ENCODE measurements around the gene SF1.

- TF ChIP-seq EZH2phosphoT487 (IDR thresholded peaks at IDR 0.05; ENCODE audit: borderline replicate concordance, low read depth) (no peak), RCOR1 (IDR thresholded peaks at IDR 0.05; ENCODE audit: low read length) (no peak), MXI1 (IDR thresholded peaks at IDR 0.05; ENCODE audit: low read depth, low read length) (no peak), GABPA (IDR thresholded peaks at IDR 0.05; ENCODE audit: low read depth) (no peak), FOXM1 (IDR thresholded peaks at IDR 0.05; ENCODE audit: low read depth) (no peak)
- TF ChIP-seq, protein P1, sequence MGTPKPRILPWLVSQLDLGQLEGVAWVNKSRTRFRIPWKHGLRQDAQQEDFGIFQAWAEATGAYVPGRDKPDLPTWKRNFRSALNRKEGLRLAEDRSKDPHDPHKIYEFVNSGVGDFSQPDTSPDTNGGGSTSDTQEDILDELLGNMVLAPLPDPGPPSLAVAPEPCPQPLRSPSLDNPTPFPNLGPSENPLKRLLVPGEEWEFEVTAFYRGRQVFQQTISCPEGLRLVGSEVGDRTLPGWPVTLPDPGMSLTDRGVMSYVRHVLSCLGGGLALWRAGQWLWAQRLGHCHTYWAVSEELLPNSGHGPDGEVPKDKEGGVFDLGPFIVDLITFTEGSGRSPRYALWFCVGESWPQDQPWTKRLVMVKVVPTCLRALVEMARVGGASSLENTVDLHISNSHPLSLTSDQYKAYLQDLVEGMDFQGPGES (IDR thresholded peaks at IDR 0.05; ENCODE audit: low read depth, low read length): no peak
- TF ChIP-seq, protein P2, sequence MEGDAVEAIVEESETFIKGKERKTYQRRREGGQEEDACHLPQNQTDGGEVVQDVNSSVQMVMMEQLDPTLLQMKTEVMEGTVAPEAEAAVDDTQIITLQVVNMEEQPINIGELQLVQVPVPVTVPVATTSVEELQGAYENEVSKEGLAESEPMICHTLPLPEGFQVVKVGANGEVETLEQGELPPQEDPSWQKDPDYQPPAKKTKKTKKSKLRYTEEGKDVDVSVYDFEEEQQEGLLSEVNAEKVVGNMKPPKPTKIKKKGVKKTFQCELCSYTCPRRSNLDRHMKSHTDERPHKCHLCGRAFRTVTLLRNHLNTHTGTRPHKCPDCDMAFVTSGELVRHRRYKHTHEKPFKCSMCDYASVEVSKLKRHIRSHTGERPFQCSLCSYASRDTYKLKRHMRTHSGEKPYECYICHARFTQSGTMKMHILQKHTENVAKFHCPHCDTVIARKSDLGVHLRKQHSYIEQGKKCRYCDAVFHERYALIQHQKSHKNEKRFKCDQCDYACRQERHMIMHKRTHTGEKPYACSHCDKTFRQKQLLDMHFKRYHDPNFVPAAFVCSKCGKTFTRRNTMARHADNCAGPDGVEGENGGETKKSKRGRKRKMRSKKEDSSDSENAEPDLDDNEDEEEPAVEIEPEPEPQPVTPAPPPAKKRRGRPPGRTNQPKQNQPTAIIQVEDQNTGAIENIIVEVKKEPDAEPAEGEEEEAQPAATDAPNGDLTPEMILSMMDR (IDR thresholded peaks at IDR 0.05): no peak
- TF ChIP-seq, protein P3, sequence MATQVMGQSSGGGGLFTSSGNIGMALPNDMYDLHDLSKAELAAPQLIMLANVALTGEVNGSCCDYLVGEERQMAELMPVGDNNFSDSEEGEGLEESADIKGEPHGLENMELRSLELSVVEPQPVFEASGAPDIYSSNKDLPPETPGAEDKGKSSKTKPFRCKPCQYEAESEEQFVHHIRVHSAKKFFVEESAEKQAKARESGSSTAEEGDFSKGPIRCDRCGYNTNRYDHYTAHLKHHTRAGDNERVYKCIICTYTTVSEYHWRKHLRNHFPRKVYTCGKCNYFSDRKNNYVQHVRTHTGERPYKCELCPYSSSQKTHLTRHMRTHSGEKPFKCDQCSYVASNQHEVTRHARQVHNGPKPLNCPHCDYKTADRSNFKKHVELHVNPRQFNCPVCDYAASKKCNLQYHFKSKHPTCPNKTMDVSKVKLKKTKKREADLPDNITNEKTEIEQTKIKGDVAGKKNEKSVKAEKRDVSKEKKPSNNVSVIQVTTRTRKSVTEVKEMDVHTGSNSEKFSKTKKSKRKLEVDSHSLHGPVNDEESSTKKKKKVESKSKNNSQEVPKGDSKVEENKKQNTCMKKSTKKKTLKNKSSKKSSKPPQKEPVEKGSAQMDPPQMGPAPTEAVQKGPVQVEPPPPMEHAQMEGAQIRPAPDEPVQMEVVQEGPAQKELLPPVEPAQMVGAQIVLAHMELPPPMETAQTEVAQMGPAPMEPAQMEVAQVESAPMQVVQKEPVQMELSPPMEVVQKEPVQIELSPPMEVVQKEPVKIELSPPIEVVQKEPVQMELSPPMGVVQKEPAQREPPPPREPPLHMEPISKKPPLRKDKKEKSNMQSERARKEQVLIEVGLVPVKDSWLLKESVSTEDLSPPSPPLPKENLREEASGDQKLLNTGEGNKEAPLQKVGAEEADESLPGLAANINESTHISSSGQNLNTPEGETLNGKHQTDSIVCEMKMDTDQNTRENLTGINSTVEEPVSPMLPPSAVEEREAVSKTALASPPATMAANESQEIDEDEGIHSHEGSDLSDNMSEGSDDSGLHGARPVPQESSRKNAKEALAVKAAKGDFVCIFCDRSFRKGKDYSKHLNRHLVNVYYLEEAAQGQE (IDR thresholded peaks at IDR 0.05; ENCODE audit: low read depth, low read length): no peak
Measured at GRCh38 chr11:64726211-64726641, 52.1 kb downstream of the SF1 start.

Data from SK-N-SH (cell line).